Measurements from ENCODE around the gene C17orf113.
A peak's percentile ranks its signal among the peaks of the same experiment; 100 is the strongest.

Gene C17orf113

DNA sequence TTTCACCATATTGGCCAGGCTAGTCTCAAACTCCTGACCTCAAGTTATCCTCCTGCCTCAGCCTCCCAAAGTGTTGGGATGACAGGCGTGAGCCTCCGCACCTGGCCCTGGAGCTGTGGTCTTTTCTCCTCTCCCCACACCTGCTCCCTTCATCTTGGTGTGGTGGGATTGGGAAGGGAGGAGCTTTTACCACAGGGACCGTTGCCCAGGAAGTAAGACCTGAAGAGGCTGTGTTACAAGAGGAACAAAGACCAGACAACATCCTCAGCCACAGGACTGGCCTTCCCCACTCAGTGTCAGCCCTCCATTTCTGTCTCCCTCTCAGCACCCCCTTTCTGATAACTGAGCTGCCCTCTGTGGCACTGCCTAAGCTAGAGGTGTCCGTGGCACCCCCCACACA lies 9.4 kb upstream of the C17orf113 start:
- DNase-seq (ENCODE audit: low read depth) = no peak
- TF ChIP-seq, protein P1, sequence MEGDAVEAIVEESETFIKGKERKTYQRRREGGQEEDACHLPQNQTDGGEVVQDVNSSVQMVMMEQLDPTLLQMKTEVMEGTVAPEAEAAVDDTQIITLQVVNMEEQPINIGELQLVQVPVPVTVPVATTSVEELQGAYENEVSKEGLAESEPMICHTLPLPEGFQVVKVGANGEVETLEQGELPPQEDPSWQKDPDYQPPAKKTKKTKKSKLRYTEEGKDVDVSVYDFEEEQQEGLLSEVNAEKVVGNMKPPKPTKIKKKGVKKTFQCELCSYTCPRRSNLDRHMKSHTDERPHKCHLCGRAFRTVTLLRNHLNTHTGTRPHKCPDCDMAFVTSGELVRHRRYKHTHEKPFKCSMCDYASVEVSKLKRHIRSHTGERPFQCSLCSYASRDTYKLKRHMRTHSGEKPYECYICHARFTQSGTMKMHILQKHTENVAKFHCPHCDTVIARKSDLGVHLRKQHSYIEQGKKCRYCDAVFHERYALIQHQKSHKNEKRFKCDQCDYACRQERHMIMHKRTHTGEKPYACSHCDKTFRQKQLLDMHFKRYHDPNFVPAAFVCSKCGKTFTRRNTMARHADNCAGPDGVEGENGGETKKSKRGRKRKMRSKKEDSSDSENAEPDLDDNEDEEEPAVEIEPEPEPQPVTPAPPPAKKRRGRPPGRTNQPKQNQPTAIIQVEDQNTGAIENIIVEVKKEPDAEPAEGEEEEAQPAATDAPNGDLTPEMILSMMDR (IDR thresholded peaks at IDR 0.05; ENCODE audit: insufficient read depth, low read depth, low read length, missing control alignments) = no peak
- H3K4me3 ChIP-seq (ENCODE audit: low read length) = no peak overlapping the region

DNA sequence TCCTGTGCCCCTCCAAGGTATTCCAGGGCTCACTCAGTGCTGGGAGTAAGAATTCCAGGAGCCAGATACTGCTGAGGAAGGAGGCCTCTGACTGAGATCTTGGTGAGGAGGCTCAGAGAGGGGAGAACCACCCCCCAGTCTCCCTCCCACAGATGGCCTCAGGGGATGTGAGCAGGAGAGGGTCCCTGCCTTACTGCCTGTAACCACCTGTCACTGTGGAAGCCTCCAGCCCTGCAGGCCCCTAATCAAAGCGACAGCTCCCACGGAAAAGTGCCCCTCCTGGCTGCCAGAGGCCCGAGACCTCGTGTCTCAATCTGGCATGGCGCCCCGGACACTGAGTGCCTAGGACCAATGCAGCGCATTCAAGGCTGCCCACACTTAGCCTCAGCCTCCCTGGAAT lies 7.7 kb upstream of the C17orf113 start:
- H3K4me3 ChIP-seq (ENCODE audit: low read length) = no peak overlapping the region
- TF ChIP-seq, protein P1 (IDR thresholded peaks at IDR 0.05; ENCODE audit: insufficient read depth, low read depth, low read length, missing control alignments) = no peak
- DNase-seq (ENCODE audit: low read depth) = no peak

DNA sequence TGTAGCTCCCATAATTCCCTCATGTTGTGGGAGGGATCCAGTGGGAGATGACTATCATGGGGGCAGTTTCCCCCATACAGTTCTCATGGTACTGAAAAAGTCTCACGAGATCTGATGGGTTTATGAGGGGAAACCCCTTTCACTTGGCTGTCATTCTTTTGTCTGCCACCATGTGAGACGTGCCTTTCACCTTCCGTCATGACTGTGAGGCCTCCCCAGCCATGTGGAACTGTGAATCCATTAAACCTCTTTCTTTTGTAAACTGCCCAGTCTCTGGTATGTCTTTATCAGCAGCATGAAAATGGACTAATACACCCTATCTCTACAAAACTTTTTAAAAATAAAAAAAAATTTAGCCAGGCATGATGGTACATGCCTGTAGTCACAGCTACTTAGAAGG lies 6.2 kb upstream of the C17orf113 start:
- DNase-seq (ENCODE audit: low read depth) = no peak
- TF ChIP-seq, protein P1 (IDR thresholded peaks at IDR 0.05; ENCODE audit: insufficient read depth, low read depth, low read length, missing control alignments) = no peak
- H3K4me3 ChIP-seq (ENCODE audit: low read length) = no peak overlapping the region

DNA sequence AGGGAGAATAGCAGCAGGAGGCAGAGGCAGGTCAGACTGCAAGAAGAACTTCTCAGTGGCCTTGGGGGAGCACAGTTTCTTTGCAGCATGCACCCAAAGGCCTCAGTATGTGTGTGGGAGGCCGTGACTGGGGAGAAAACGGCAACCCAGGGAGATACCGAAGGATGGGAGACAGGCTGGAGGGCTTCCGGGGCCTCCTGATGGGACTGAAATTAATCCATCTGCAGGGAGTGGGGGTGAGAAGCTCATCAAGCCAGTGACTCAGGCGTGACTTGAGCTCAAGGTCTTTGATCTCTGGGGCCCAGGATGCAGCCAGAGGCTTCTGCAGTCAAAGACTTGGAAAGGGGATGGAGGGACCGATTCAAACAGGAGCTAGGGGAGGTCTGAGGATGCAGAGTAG lies 5.1 kb upstream of the C17orf113 start:
- peak; percentile 27 for DNase-seq (ENCODE audit: low read depth)
- H3K4me3 ChIP-seq (ENCODE audit: low read length) = no peak overlapping the region

DNA sequence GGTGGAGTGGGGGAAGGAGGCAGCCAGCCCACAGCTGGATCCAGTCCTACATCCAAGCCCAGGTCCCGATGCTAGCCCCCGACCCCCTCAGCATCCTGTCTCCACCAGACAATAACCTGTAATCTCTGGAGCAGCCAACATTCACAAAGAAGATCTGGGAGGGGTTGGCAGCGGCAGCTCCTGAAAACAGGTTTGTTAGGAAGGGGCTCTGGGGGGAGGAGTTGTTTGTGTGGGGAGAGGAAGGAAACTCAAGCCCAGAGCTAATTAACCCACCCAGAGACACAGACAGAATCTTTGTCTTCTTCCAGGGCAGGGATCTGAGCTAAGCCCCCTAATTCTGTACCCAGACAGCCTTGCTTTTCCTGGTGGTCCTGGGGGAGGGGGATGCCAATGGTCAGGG lies 4.6 kb upstream of the C17orf113 start:
- DNase-seq (ENCODE audit: low read depth) = no peak
- TF ChIP-seq, protein P1 (IDR thresholded peaks at IDR 0.05; ENCODE audit: insufficient read depth, low read depth, low read length, missing control alignments) = no peak
- H3K4me3 ChIP-seq (ENCODE audit: low read length) = no peak overlapping the region

More for the DNA sequence above, 5.1 kb upstream of the C17orf113 start:
- TF ChIP-seq, protein P1 (IDR thresholded peaks at IDR 0.05; ENCODE audit: insufficient read depth, low read depth, low read length, missing control alignments) = no peak

DNA sequence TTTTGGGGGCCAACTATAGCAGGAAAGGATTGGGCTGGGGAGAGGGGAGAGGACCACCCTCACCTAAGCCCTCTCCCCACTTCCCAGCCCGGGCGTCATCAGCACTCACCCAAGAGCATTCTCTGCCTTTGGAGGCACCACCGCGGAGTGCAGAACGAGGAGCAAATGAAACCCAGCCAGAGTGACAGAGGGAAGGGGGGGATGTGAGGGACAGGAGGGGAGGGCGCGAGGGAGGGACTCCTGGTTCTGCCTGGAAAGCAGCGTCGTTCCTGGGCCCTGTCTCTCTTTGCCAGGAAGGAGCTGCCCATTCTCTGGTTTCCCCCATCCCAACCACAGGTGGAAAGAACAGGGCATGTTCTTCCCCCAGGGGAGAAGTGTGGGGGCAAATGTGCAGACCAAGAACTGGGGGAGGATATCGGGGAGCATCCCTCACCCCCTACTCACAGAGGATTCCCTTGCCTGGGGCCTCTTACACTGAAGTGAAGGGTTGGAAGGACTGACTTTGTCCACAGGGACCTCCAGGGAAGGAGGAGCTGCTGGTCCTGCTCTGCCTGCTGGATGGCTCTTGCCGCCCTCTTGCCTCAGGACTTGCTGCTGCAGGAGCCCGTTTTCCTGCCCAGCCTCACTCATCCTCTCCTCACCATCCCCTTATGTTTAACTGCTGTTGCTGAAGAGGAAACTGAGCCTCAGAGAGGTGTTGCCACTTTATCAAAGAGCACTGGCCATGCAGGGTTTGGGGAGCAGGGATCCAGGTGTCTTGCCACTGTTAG lies 3.5 kb upstream of the C17orf113 start:
- DNase-seq (ENCODE audit: low read depth) = peak; percentile 44
- TF ChIP-seq, protein P1 (IDR thresholded peaks at IDR 0.05; ENCODE audit: insufficient read depth, low read depth, low read length, missing control alignments) = no peak
- no peak overlapping the region for H3K4me3 ChIP-seq (ENCODE audit: low read length)

DNA sequence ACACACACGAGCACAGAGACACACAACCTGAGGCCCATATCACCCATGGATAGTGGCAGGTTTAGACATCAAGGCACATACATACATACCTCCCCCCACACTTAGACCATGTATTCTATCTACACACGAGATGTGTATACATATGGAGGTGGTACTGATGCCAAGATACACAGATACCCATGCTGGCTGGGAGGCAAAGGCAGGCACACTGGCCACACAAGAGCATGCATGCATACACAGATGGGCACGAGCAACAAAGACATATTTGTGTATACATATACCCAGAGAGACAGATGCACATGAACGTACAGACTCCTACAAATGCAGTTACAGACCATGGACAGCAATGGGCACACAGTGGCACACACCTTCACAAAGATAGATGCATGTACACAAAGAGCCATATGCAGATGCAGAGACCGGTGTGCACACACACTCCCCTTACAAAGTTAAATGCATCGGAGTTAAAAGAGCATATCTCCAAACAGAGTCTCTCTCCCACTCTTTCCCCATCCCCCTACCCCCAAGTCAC lies 2.0 kb upstream of the C17orf113 start:
- H3K4me3 ChIP-seq (ENCODE audit: low read length) = no peak overlapping the region
- TF ChIP-seq, protein P1 (IDR thresholded peaks at IDR 0.05; ENCODE audit: insufficient read depth, low read depth, low read length, missing control alignments) = no peak
- DNase-seq (ENCODE audit: low read depth) = no peak
